ENCODE measurements around the gene C11orf24. TPM values are rescaled to one million over a fixed set of nuclear protein-coding genes. Genes with fewer than 3 reads are reported as not detected.

C11orf24 gene
- polyA plus RNA-seq, 1 of the 3 experiments (the other 2 are of a cell fraction): 50.9 TPM

- Histone ChIP-seq H3K4me1 (ENCODE audit: control insufficient read depth in 1 of 2, insufficient read depth in 2 of 2, low read depth in 1 of 2, low read length in 1 of 2) (peaks cover 2 to 3% of the 10 kb centered on the region in 2 experiments; a peak in 2 of 4 replicates), H3K27me3 (ENCODE audit: insufficient read depth) (no peaks in the 10 kb centered on the region), H3K4me3 (ENCODE audit: low read depth in 2 of 2, low read length in 1 of 2) (no peak overlapping the region), H3K9me3 (no peaks in the 10 kb centered on the region), H3K4me2 (no peak overlapping the region), H3F3A (replicated peaks; ENCODE audit: insufficient read depth) (peaks cover 1% of the 10 kb centered on the region), H2AFZ (ENCODE audit: low read depth) (no peak overlapping the region), H3K79me2 (ENCODE audit: insufficient read depth) (peaks cover 17% of the 10 kb centered on the region), H3K36me3 (replicated peaks in 1 of 2; ENCODE audit: control insufficient read depth in 1 of 2, insufficient read depth in 2 of 2, low read length in 1 of 2) (no peaks in the 10 kb centered on the region), H3K9me2 (no peaks in the 10 kb centered on the region), H4K20me1 (ENCODE audit: insufficient read depth) (no peaks in the 10 kb centered on the region), H3K9ac (no peak overlapping the region), H3K27ac (ENCODE audit: low read depth in 2 of 2, low read length in 1 of 2) (no peak overlapping the region)
- POLR2A ChIA-PET: no interaction called here
- CTCF ChIA-PET: interaction anchor here (3.4 to 5.9 kb wide), 2 partner anchors 22 kb away, joined by 21 to 68 read pairs; no protein-coding TSS in a partner anchor
- TF ChIP-seq RAD21 (IDR thresholded peaks at IDR 0.05; ENCODE audit: low read length) (no peak), SIN3A (IDR thresholded peaks at IDR 0.05; ENCODE audit: borderline replicate concordance, low read depth, low read length) (no peak), REST (IDR thresholded peaks at IDR 0.05; ENCODE audit: low read depth, low read length) (no peak), TAF1 (IDR thresholded peaks at IDR 0.05; ENCODE audit: borderline replicate concordance, low read depth, low read length) (no peak), GATA2 (CRISPR knock-in tag; IDR thresholded peaks at IDR 0.05) (no peak), NRF1 (IDR thresholded peaks at IDR 0.05; ENCODE audit: low read depth, low read length) (no peak), GABPA (IDR thresholded peaks at IDR 0.05; ENCODE audit: low read depth) (no peak), RXRA (IDR thresholded peaks at IDR 0.05; ENCODE audit: borderline replicate concordance, low read depth) (no peak), USF2 (IDR thresholded peaks at IDR 0.05; ENCODE audit: borderline replicate concordance, low read depth, low read length) (no peak), POLR2AphosphoS5 (IDR thresholded peaks at IDR 0.05; ENCODE audit: low read depth, low read length) (no peak), JUND (IDR thresholded peaks at IDR 0.05) (no peak), EP300 (IDR thresholded peaks at IDR 0.05; ENCODE audit: borderline replicate concordance in 1 of 2, low read depth in 1 of 2, low read length in 1 of 2) (no peak), RCOR1 (IDR thresholded peaks at IDR 0.05; ENCODE audit: low read length) (no peak), CTCF (IDR thresholded peaks at IDR 0.05) (no peak), ELF1 (IDR thresholded peaks at IDR 0.05) (no peak), MAX (IDR thresholded peaks at IDR 0.05; ENCODE audit: low read depth) (no peak), NFIC (IDR thresholded peaks at IDR 0.05; ENCODE audit: borderline replicate concordance) (no peak), FOSL2 (IDR thresholded peaks at IDR 0.05; ENCODE audit: borderline replicate concordance, low read depth) (no peak)
- WGBS (ENCODE audit: low lambda C conversion rate): 94% methylated on average over 14 of the region's 14 CpGs
- no peak for DNase-seq
Measured at GRCh38 chr11:68275721-68276507, 4.1 kb upstream of the C11orf24 start.

All from SK-N-SH (cell line).